Measurements from ENCODE around the gene NIT1.

- TF ChIP-seq POLR2A (IDR thresholded peaks at IDR 0.05; ENCODE audit: low read length) (no peak), GATA1 (IDR thresholded peaks at IDR 0.05; ENCODE audit: low read depth, low read length) (no peak)
Measured at GRCh38 chr1:161128591-161129420, 10.9 kb downstream of the NIT1 start.
